GM23338 (cell line): Measurements from ENCODE around the gene LDLRAD3. TPM values are rescaled to one million over a fixed set of nuclear protein-coding genes. Genes with fewer than 3 reads are reported as not detected.

Experiments used
- ATAC-seq: fragments of 200-7000 bp; cut with Tn5 transposase; 3 replicates; pipeline ENCODE4 v1.9.1; 2020
- DNase-seq: peaks from one replicate; pipeline ENCODE4 v3.0.0-alpha.2; 2015; ENCODE audit warnings: low spot score
- H2AFZ ChIP-seq: fragments of 200-600 bp; sonication (generic); 2 replicates; pipeline ENCODE4 v1.8.0; 2016; ENCODE audit warnings: antibody characterized with exemption, mild to moderate bottlenecking, moderate library complexity
- H3F3A ChIP-seq: fragments of 200-600 bp; sonication (generic); replicated peaks from 2 replicates; pipeline ENCODE4 v1.8.0; 2017; ENCODE audit warnings: antibody characterized with exemption, mixed run types, low read depth
- H3K27ac ChIP-seq: fragments of 200-600 bp; sonication (generic); 2 replicates; pipeline ENCODE4 v1.6.1; 2016; ENCODE audit warnings: low read depth
- H3K27me3 ChIP-seq: fragments of 200-600 bp; sonication (generic); 2 replicates; pipeline ENCODE4 v1.8.0; 2016; ENCODE audit warnings: mild to moderate bottlenecking, mixed run types, moderate library complexity; ENCODE audit not compliant: insufficient read depth
- H3K36me3 ChIP-seq: fragments of 200-600 bp; sonication (generic); 2 replicates; pipeline ENCODE4 v1.8.0; 2016; ENCODE audit warnings: mild to moderate bottlenecking; ENCODE audit not compliant: insufficient read depth
- H3K4me1 ChIP-seq: fragments of 200-600 bp; sonication (generic); 2 replicates; pipeline ENCODE4 v1.8.0; 2016; ENCODE audit warnings: mild to moderate bottlenecking, moderate library complexity; ENCODE audit not compliant: insufficient read depth
- H3K4me2 ChIP-seq: fragments of 200-600 bp; sonication (generic); 2 replicates; pipeline ENCODE4 v1.7.1; 2017; ENCODE audit warnings: mixed run types
- H3K4me3 ChIP-seq: fragments of 200-600 bp; sonication (generic); 2 replicates; pipeline ENCODE4 v1.6.1; 2016; ENCODE audit warnings: mixed run types
- H3K79me2 ChIP-seq: fragments of 200-600 bp; sonication (generic); replicated peaks from 2 replicates; pipeline ENCODE4 v1.8.0; 2017; ENCODE audit warnings: mild to moderate bottlenecking; ENCODE audit not compliant: insufficient read depth
- H3K9me2 ChIP-seq: fragments of 200-600 bp; sonication (generic); 2 replicates; pipeline ENCODE4 v1.8.0; 2017; ENCODE audit not compliant: insufficient read depth
- H4K20me1 ChIP-seq: fragments of 200-600 bp; sonication (generic); replicated peaks from 2 replicates; pipeline ENCODE4 v1.8.0; 2017; ENCODE audit warnings: mild to moderate bottlenecking; ENCODE audit not compliant: insufficient read depth
- H3K27ac Mint-ChIP-seq: 2 replicates; pipeline ENCODE4 v1.8.0; 2020; ENCODE audit warnings: inconsistent platforms, mild to moderate bottlenecking, moderate library complexity, mixed read lengths
- H3K27me3 Mint-ChIP-seq: 3 replicates; pipeline ENCODE4 v1.8.0; 2022; ENCODE audit warnings: low read depth, mild to moderate bottlenecking, moderate library complexity, mixed read lengths, inconsistent platforms; ENCODE audit not compliant: insufficient read depth, poor library complexity
- H3K36me3 Mint-ChIP-seq: 3 replicates; pipeline ENCODE4 v1.8.0; 2021; ENCODE audit warnings: low read depth, mild to moderate bottlenecking, inconsistent platforms, moderate library complexity, mixed read lengths
- H3K4me1 Mint-ChIP-seq: 3 replicates; pipeline ENCODE4 v1.8.0; 2020; ENCODE audit warnings: mild to moderate bottlenecking, inconsistent platforms, mixed read lengths
- H3K4me3 Mint-ChIP-seq: 3 replicates; pipeline ENCODE4 v1.8.0; 2021; ENCODE audit warnings: moderate library complexity, mild to moderate bottlenecking, inconsistent platforms, mixed read lengths
- H3K9me3 Mint-ChIP-seq: 3 replicates; pipeline ENCODE4 v1.8.0; 2020; ENCODE audit warnings: moderate library complexity, mild to moderate bottlenecking, inconsistent platforms, mixed read lengths
- CREB1 ChIP-seq: fragments of 250-450 bp; sonication (Bioruptor Pico); IDR thresholded peaks from 2 replicates; pipeline ENCODE4 v1.5.0; 2020; ENCODE audit warnings: low read depth, mild to moderate bottlenecking, moderate library complexity
- EZH2phosphoT487 ChIP-seq: fragments of 200-600 bp; sonication (generic); IDR thresholded peaks from one replicate; pipeline ENCODE4 v1.8.1; 2018; ENCODE audit warnings: antibody characterized with exemption; ENCODE audit not compliant: unreplicated experiment
- POLR2AphosphoS5 ChIP-seq: IDR thresholded peaks from 2 replicates; pipeline ENCODE4 v1.6.1; 2016; ENCODE audit warnings: antibody characterized with exemption, low read depth
- ZNF114 ChIP-seq: fragments of 250-450 bp; sonication (Bioruptor Pico); IDR thresholded peaks from 2 replicates; pipeline ENCODE4 v1.5.0; 2020; ENCODE audit warnings: mild to moderate bottlenecking, moderate library complexity
- ZNF331 ChIP-seq: fragments of 250-450 bp; sonication (Bioruptor Pico); IDR thresholded peaks from 2 replicates; pipeline ENCODE4 v1.5.0; 2020; ENCODE audit warnings: low read depth, mild to moderate bottlenecking, moderate library complexity
- polyA plus RNA-seq: library from polyadenylated mRNA; unstranded; fragments of >200 nt; fragmentation: Nextera tagmentation; extraction: Ambion mirVana; gene quantifications from 2 replicates; pipeline ENCODE4 v1.2.1, GENCODE V29; 2016
- total RNA-seq: library from RNA; depleted of rRNA; stranded (reverse); fragments of >200 nt; shearing (Covaris generic); gene quantifications from 2 replicates; pipeline ENCODE4 v1.2.3, GENCODE V29; 2014
- TF ChIP-seq, protein P1 (sequence below), 2 experiments: fragments of 200-600 bp in 1 of 2; sonication (generic) in 1 of 2; conservative IDR thresholded peaks; 2 replicates each; pipeline versions ENCODE4 v1.5.1 to v1.6.1; 2016 to 2017; ENCODE audit warnings: antibody characterized with exemption in 2 of 2, low read depth in 2 of 2, mild to moderate bottlenecking in 2 of 2, moderate library complexity in 1 of 2
- TF ChIP-seq, protein P2 (sequence below): fragments of 250-450 bp; sonication (Bioruptor Pico); IDR thresholded peaks from 2 replicates; pipeline ENCODE4 v1.5.0; 2020; ENCODE audit warnings: mild to moderate bottlenecking, moderate library complexity
- TF ChIP-seq, protein P3 (sequence below): IDR thresholded peaks from 2 replicates; pipeline ENCODE4 v1.6.1; 2016; ENCODE audit warnings: antibody characterized with exemption
- TF ChIP-seq, protein P4 (sequence below): IDR thresholded peaks from one replicate; pipeline ENCODE4 v1.6.1; 2018; ENCODE audit warnings: antibody characterized with exemption; ENCODE audit not compliant: unreplicated experiment

The LDLRAD3 gene
- total and polyA plus RNA-seq, 2 experiments from 2014 or later = 8.5 to 19.4 TPM

DNA sequence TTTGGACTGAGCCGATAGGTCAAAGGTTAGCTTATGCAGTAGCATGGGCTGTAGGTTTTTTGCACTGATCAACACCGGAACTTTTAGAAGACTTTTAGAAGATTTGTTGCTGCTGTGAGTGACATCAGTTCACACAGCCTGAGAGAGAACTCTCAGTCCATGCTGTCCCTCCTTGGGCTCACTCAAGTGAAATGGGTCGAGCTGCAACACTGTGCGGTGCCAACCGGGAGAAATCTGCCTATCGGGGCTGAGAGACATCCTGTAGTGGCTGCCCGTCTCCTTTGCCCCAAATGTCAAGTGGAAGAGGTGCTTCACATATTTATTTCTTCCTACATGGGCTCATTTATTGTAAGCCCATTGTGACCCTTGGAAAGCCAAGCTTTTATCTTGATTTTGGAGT is 170.2 kb downstream of the LDLRAD3 start:
- no peaks in the 10 kb centered on the region for H3K9me2 ChIP-seq
- H3K4me2 ChIP-seq = no peak overlapping the region
- H2AFZ ChIP-seq = no peak overlapping the region
- TF ChIP-seq, protein P1, sequence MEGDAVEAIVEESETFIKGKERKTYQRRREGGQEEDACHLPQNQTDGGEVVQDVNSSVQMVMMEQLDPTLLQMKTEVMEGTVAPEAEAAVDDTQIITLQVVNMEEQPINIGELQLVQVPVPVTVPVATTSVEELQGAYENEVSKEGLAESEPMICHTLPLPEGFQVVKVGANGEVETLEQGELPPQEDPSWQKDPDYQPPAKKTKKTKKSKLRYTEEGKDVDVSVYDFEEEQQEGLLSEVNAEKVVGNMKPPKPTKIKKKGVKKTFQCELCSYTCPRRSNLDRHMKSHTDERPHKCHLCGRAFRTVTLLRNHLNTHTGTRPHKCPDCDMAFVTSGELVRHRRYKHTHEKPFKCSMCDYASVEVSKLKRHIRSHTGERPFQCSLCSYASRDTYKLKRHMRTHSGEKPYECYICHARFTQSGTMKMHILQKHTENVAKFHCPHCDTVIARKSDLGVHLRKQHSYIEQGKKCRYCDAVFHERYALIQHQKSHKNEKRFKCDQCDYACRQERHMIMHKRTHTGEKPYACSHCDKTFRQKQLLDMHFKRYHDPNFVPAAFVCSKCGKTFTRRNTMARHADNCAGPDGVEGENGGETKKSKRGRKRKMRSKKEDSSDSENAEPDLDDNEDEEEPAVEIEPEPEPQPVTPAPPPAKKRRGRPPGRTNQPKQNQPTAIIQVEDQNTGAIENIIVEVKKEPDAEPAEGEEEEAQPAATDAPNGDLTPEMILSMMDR (conservative IDR thresholded peaks at IDR 0.05; ENCODE audit: low read depth in 2 of 2) = no peak
- TF ChIP-seq, protein P2, sequence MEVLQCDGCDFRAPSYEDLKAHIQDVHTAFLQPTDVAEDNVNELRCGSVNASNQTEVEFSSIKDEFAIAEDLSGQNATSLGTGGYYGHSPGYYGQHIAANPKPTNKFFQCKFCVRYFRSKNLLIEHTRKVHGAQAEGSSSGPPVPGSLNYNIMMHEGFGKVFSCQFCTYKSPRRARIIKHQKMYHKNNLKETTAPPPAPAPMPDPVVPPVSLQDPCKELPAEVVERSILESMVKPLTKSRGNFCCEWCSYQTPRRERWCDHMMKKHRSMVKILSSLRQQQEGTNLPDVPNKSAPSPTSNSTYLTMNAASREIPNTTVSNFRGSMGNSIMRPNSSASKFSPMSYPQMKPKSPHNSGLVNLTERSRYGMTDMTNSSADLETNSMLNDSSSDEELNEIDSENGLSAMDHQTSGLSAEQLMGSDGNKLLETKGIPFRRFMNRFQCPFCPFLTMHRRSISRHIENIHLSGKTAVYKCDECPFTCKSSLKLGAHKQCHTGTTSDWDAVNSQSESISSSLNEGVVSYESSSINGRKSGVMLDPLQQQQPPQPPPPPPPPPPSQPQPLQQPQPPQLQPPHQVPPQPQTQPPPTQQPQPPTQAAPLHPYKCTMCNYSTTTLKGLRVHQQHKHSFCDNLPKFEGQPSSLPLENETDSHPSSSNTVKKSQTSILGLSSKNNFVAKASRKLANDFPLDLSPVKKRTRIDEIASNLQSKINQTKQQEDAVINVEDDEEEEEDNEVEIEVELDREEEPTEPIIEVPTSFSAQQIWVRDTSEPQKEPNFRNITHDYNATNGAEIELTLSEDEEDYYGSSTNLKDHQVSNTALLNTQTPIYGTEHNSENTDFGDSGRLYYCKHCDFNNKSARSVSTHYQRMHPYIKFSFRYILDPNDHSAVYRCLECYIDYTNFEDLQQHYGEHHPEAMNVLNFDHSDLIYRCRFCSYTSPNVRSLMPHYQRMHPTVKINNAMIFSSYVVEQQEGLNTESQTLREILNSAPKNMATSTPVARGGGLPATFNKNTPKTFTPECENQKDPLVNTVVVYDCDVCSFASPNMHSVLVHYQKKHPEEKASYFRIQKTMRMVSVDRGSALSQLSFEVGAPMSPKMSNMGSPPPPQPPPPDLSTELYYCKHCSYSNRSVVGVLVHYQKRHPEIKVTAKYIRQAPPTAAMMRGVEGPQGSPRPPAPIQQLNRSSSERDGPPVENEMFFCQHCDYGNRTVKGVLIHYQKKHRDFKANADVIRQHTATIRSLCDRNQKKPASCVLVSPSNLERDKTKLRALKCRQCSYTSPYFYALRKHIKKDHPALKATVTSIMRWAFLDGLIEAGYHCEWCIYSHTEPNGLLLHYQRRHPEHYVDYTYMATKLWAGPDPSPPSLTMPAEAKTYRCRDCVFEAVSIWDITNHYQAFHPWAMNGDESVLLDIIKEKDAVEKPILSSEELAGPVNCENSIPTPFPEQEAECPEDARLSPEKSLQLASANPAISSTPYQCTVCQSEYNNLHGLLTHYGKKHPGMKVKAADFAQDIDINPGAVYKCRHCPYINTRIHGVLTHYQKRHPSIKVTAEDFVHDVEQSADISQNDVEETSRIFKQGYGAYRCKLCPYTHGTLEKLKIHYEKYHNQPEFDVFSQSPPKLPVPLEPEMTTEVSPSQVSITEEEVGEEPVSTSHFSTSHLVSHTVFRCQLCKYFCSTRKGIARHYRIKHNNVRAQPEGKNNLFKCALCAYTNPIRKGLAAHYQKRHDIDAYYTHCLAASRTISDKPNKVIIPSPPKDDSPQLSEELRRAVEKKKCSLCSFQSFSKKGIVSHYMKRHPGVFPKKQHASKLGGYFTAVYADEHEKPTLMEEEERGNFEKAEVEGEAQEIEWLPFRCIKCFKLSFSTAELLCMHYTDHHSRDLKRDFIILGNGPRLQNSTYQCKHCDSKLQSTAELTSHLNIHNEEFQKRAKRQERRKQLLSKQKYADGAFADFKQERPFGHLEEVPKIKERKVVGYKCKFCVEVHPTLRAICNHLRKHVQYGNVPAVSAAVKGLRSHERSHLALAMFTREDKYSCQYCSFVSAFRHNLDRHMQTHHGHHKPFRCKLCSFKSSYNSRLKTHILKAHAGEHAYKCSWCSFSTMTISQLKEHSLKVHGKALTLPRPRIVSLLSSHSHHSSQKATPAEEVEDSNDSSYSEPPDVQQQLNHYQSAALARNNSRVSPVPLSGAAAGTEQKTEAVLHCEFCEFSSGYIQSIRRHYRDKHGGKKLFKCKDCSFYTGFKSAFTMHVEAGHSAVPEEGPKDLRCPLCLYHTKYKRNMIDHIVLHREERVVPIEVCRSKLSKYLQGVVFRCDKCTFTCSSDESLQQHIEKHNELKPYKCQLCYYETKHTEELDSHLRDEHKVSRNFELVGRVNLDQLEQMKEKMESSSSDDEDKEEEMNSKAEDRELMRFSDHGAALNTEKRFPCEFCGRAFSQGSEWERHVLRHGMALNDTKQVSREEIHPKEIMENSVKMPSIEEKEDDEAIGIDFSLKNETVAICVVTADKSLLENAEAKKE = no peak
- no peak for TF ChIP-seq EZH2phosphoT487
- TF ChIP-seq ZNF114 (CRISPR knock-in tag) = no peak
- TF ChIP-seq, protein P3, sequence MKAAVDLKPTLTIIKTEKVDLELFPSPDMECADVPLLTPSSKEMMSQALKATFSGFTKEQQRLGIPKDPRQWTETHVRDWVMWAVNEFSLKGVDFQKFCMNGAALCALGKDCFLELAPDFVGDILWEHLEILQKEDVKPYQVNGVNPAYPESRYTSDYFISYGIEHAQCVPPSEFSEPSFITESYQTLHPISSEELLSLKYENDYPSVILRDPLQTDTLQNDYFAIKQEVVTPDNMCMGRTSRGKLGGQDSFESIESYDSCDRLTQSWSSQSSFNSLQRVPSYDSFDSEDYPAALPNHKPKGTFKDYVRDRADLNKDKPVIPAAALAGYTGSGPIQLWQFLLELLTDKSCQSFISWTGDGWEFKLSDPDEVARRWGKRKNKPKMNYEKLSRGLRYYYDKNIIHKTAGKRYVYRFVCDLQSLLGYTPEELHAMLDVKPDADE = no peak
- no peak for TF ChIP-seq POLR2AphosphoS5
- no peak for TF ChIP-seq ZNF331 (CRISPR knock-in tag)
- TF ChIP-seq, protein P4, sequence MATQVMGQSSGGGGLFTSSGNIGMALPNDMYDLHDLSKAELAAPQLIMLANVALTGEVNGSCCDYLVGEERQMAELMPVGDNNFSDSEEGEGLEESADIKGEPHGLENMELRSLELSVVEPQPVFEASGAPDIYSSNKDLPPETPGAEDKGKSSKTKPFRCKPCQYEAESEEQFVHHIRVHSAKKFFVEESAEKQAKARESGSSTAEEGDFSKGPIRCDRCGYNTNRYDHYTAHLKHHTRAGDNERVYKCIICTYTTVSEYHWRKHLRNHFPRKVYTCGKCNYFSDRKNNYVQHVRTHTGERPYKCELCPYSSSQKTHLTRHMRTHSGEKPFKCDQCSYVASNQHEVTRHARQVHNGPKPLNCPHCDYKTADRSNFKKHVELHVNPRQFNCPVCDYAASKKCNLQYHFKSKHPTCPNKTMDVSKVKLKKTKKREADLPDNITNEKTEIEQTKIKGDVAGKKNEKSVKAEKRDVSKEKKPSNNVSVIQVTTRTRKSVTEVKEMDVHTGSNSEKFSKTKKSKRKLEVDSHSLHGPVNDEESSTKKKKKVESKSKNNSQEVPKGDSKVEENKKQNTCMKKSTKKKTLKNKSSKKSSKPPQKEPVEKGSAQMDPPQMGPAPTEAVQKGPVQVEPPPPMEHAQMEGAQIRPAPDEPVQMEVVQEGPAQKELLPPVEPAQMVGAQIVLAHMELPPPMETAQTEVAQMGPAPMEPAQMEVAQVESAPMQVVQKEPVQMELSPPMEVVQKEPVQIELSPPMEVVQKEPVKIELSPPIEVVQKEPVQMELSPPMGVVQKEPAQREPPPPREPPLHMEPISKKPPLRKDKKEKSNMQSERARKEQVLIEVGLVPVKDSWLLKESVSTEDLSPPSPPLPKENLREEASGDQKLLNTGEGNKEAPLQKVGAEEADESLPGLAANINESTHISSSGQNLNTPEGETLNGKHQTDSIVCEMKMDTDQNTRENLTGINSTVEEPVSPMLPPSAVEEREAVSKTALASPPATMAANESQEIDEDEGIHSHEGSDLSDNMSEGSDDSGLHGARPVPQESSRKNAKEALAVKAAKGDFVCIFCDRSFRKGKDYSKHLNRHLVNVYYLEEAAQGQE = no peak
- TF ChIP-seq CREB1 = no peak
- peaks cover 26% of the 10 kb centered on the region for H3K9me3 Mint-ChIP-seq
- no peak overlapping the region for H3K4me3 Mint-ChIP-seq
- H3K4me1 Mint-ChIP-seq = peaks cover 34% of the 10 kb centered on the region
- 0 out of 2 replicates have a peak, but pooled peaks cover 8% of the 10 kb centered on the region for H3K79me2 ChIP-seq
- H3K27me3 Mint-ChIP-seq = peaks cover 2% of the 10 kb centered on the region
- no peaks in the 10 kb centered on the region for H3K27me3 ChIP-seq
- H4K20me1 ChIP-seq = no peaks in the 10 kb centered on the region; the same call in 1 of the 2 replicates
- H3K4me3 ChIP-seq = no peak overlapping the region
- H3K27ac Mint-ChIP-seq = no peak overlapping the region; the same call in 1 of the 2 replicates
- H3K36me3 Mint-ChIP-seq = peaks cover 51% of the 10 kb centered on the region
- no peak overlapping the region for H3K27ac ChIP-seq
- H3K4me1 ChIP-seq = peaks cover 24% of the 10 kb centered on the region
- H3F3A ChIP-seq = peaks cover 6% of the 10 kb centered on the region; the same call in 1 of the 2 replicates
- H3K36me3 ChIP-seq = peaks cover 13% of the 10 kb centered on the region
- no peak for DNase-seq
- ATAC-seq = no peak
